A549 treated with GW870086 at 1 μM for 4 hours (cell line): Measurements from ENCODE around the gene TARBP1. TPM values are rescaled to one million over a fixed set of nuclear protein-coding genes. Genes with fewer than 3 reads are reported as not detected.

Experiments
- total RNA-seq: library from RNA; stranded (reverse); fragments of 200-300 nt; extraction: Qiagen RNA extraction; gene quantifications from 5 replicates; pipeline ENCODE4 v1.2.3, GENCODE V29; 2022; ENCODE audit warnings: low read depth

Gene TARBP1, protein sequence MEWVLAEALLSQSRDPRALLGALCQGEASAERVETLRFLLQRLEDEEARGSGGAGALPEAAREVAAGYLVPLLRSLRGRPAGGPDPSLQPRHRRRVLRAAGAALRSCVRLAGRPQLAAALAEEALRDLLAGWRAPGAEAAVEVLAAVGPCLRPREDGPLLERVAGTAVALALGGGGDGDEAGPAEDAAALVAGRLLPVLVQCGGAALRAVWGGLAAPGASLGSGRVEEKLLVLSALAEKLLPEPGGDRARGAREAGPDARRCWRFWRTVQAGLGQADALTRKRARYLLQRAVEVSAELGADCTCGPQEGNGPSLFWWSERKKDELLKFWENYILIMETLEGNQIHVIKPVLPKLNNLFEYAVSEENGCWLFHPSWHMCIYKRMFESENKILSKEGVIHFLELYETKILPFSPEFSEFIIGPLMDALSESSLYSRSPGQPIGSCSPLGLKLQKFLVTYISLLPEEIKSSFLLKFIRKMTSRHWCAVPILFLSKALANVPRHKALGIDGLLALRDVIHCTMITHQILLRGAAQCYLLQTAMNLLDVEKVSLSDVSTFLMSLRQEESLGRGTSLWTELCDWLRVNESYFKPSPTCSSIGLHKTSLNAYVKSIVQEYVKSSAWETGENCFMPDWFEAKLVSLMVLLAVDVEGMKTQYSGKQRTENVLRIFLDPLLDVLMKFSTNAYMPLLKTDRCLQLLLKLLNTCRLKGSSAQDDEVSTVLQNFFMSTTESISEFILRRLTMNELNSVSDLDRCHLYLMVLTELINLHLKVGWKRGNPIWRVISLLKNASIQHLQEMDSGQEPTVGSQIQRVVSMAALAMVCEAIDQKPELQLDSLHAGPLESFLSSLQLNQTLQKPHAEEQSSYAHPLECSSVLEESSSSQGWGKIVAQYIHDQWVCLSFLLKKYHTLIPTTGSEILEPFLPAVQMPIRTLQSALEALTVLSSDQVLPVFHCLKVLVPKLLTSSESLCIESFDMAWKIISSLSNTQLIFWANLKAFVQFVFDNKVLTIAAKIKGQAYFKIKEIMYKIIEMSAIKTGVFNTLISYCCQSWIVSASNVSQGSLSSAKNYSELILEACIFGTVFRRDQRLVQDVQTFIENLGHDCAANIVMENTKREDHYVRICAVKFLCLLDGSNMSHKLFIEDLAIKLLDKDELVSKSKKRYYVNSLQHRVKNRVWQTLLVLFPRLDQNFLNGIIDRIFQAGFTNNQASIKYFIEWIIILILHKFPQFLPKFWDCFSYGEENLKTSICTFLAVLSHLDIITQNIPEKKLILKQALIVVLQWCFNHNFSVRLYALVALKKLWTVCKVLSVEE (N-terminal part only)
- 10.0 to 13.7 TPM (median 12.5 TPM) in 5 replicates for total RNA-seq

GRCh38 chr1:234478481-234479309 lies at the start of gene TARBP1:
Gene TARBP1, minus strand, starts transcription at chr1:234479179. Its CDS starts 76 bp downstream, at chr1:234479103.

GRCh38 chr1:234373064-234373958 lies 105.7 kb downstream of the TARBP1 start, which contains the start of gene COA6:
Gene COA6, plus strand, starts transcription at chr1:234373456. Its CDS starts 11 bp downstream, at chr1:234373467.

Other genes with a start within 250 kb of the TARBP1 start
- 80.1 to 93.1 TPM (median 90.7 TPM) in 5 replicates for gene COA6, start 105.7 kb downstream of the TARBP1 start, total RNA-seq
- 67.1 to 103 TPM (median 97.9 TPM) in 5 replicates for gene IRF2BP2, start 131.0 kb upstream of the TARBP1 start, total RNA-seq